Measurements from ENCODE around the gene TAS2R60. TPM values are rescaled to one million over a fixed set of nuclear protein-coding genes. Genes with fewer than 3 reads are reported as not detected.
A peak's percentile ranks its signal among the peaks of the same experiment; 100 is the strongest.
"Not testable (repeated sequence)": the region's sequence is repeated elsewhere in the genome, so short reads cannot be mapped to it uniquely, and the experiment has no call there.

The TAS2R60 gene
- total and polyA plus RNA-seq, 2 donors (not counting 3 experiments of a cell fraction or from before 2014, with no cell fraction given): not detected

GRCh38 chr7:143467724-143468123 lies 24.5 kb downstream of the TAS2R60 start:
- Histone ChIP-seq H3K9me1 (replicated peaks; ENCODE audit: control insufficient read depth, extremely low read depth, insufficient read depth, low read length) (no peaks in the 10 kb centered on the region), H3K9me3 (replicated peaks; ENCODE audit: control insufficient read depth, insufficient read depth, low read length) (no peaks in the 10 kb centered on the region), H3K4me2 (ENCODE audit: insufficient read depth, low read length) (no peak overlapping the region), H3K4me1 (ENCODE audit: control insufficient read depth, extremely low read depth, insufficient read depth, low read length) (peaks cover 3% of the 10 kb centered on the region), H2AFZ (ENCODE audit: low read depth, low read length) (no peak overlapping the region), H3K36me3 (ENCODE audit: control insufficient read depth in 2 of 2, extremely low read depth in 1 of 2, insufficient read depth in 2 of 2, low read length in 2 of 2) (no peaks in the 10 kb centered on the region), H3K9ac (replicated peaks; ENCODE audit: extremely low read depth, insufficient read depth, low read length) (no peak overlapping the region), H3K27me3 (ENCODE audit: control insufficient read depth in 2 of 2, insufficient read depth in 2 of 2, low read length in 2 of 2) (no peaks in the 10 kb centered on the region), H3K79me2 (ENCODE audit: control insufficient read depth, insufficient read depth, low read length) (no peaks in the 10 kb centered on the region), H3K27ac (ENCODE audit: insufficient read depth, low read depth, low read length) (no peak overlapping the region), H4K20me1 (replicated peaks; ENCODE audit: control insufficient read depth, extremely low read depth, insufficient read depth, low read length) (no peaks in the 10 kb centered on the region), H3K4me3 (replicated peaks in 1 of 3; ENCODE audit: insufficient read depth in 1 of 3, low read depth in 1 of 3, low read length in 3 of 3) (no peak overlapping the region)
- no TSS peak for BruUV-seq (replicated peaks)
- FAIRE-seq (no peak), DNase-seq (ENCODE audit: low read depth, low spot score) (no peak)
- ChIA-PET POLR2A (no interaction called here), CTCF (no interaction called here)
- TF ChIP-seq POLR2A (IDR thresholded peaks at IDR 0.05; ENCODE audit: low read depth, low read length) (no peak), JUN (IDR thresholded peaks at IDR 0.05; ENCODE audit: borderline replicate concordance, insufficient read depth, insufficient read length, low read depth) (no peak), MYC (IDR thresholded peaks at IDR 0.05; ENCODE audit: low read depth, low read length) (no peak), GATA2 (IDR thresholded peaks at IDR 0.05; ENCODE audit: insufficient read depth, insufficient read length, low read depth, low read length) (no peak), CTCF (IDR thresholded peaks at IDR 0.05; ENCODE audit: extremely low read depth in 1 of 2, insufficient read depth in 1 of 2, low read depth in 1 of 2, low read length in 2 of 2) (no peak), MAX (IDR thresholded peaks at IDR 0.05; ENCODE audit: insufficient read depth, insufficient read length) (no peak), EZH2 (IDR thresholded peaks at IDR 0.05; ENCODE audit: borderline replicate concordance, low read depth, low read length, severe bottlenecking) (no peak)
- intact Hi-C loops (cut with micrococcal nuclease) (no loop called here), dilution Hi-C loops (cut with MboI; ENCODE audit: extremely low pct_ligation_motif_present, low sequenced_read_pairs) (no loop called here)

- H3K27me3 ChIP-seq (ENCODE audit: control insufficient read depth in 2 of 2, insufficient read depth in 2 of 2, low read length in 2 of 2); H4K20me1 ChIP-seq (replicated peaks; ENCODE audit: control insufficient read depth, extremely low read depth, insufficient read depth, low read length); H3K36me3 ChIP-seq (ENCODE audit: control insufficient read depth in 2 of 2, extremely low read depth in 1 of 2, insufficient read depth in 2 of 2, low read length in 2 of 2); dilution Hi-C loops (cut with MboI; ENCODE audit: extremely low pct_ligation_motif_present, low sequenced_read_pairs); H3K4me3 ChIP-seq (replicated peaks in 1 of 3; ENCODE audit: insufficient read depth in 1 of 3, low read depth in 1 of 3, low read length in 3 of 3); H3K79me2 ChIP-seq (ENCODE audit: control insufficient read depth, insufficient read depth, low read length); POLR2A ChIA-PET; H3K4me2 ChIP-seq (ENCODE audit: insufficient read depth, low read length); H3K9me3 ChIP-seq (replicated peaks; ENCODE audit: control insufficient read depth, insufficient read depth, low read length); H3K4me1 ChIP-seq (ENCODE audit: control insufficient read depth, extremely low read depth, insufficient read depth, low read length); H3K9me1 ChIP-seq (replicated peaks; ENCODE audit: control insufficient read depth, extremely low read depth, insufficient read depth, low read length): not testable (repeated sequence)
- peak overlapping the region; percentile 58 for H2AFZ ChIP-seq (ENCODE audit: low read depth, low read length)
- TSS peak; percentile 78 for BruUV-seq (replicated peaks)
- CTCF ChIA-PET: interaction anchor here (1.5 kb wide), 1 partner anchor 29 kb away, joined by 3 read pairs; the partner anchor contains the start of gene TAS2R60
- peak overlapping the region; percentile 57 for H3K27ac ChIP-seq (ENCODE audit: insufficient read depth, low read depth, low read length)
- intact Hi-C loops (cut with micrococcal nuclease): loop anchor here (2.0 kb wide), 2 partner anchors 21 to 39 kb away; no protein-coding TSS in a partner anchor
- FAIRE-seq (peak; percentile 71), DNase-seq (ENCODE audit: low read depth, low spot score) (peak; percentile 19)
- peak overlapping the region; percentile 19 for H3K9ac ChIP-seq (replicated peaks; ENCODE audit: extremely low read depth, insufficient read depth, low read length)
Observed at GRCh38 chr7:143472071-143472689, 28.9 kb downstream of the TAS2R60 start.
